Subcutaneous abdominal adipose tissue (tissue), 5 donors: ENCODE measurements around the gene RIN3.

Experiments
- H3K27ac ChIP-seq: one replicate; pipeline ENCODE4 v1.7.0; 2013; ENCODE audit warnings: low read depth, mild to moderate bottlenecking, inconsistent platforms, low read length, moderate library complexity
- H3K27me3 ChIP-seq, 5 donors: one replicate each; pipeline ENCODE4 v1.7.0; 2013; ENCODE audit warnings: low read length in 5 of 5, inconsistent platforms in 1 of 5; ENCODE audit not compliant: control insufficient read depth in 5 of 5, insufficient read depth in 4 of 5
- H3K36me3 ChIP-seq, 5 donors: one replicate each; pipeline ENCODE4 v1.7.0; 2013; ENCODE audit warnings: low read length in 5 of 5; ENCODE audit not compliant: control insufficient read depth in 5 of 5, insufficient read depth in 5 of 5
- H3K4me1 ChIP-seq, 5 donors: one replicate each; pipeline ENCODE4 v1.7.0; 2013; ENCODE audit warnings: low read length in 5 of 5, mild to moderate bottlenecking in 3 of 5, moderate library complexity in 1 of 5; ENCODE audit not compliant: control insufficient read depth in 5 of 5, insufficient read depth in 5 of 5
- H3K4me3 ChIP-seq, 5 donors: one replicate each; pipeline ENCODE4 v1.7.0; 2013; ENCODE audit warnings: low read length in 5 of 5, low read depth in 1 of 5
- H3K9ac ChIP-seq, 5 donors: one replicate each; pipeline ENCODE4 v1.7.0; 2013; ENCODE audit warnings: low read length in 5 of 5, mild to moderate bottlenecking in 4 of 5, moderate library complexity in 3 of 5
- H3K9me3 ChIP-seq, 5 donors: one replicate each; pipeline ENCODE4 v1.7.0; 2013; ENCODE audit warnings: low read length in 5 of 5; ENCODE audit not compliant: control insufficient read depth in 5 of 5
- donor health status: healthy.
- donor health status: healthy.
- donor health status: healthy.
- donor health status: healthy.
- donor health status: healthy.

RIN3 gene

GRCh38 chr14:92590176-92590575, 76.6 kb downstream of the RIN3 start:
- H3K36me3 ChIP-seq = peaks cover 0 to 6% (median 0%) of the 10 kb centered on the region in 5 donors
- no peak overlapping the region for H3K9ac ChIP-seq
- H3K4me1 ChIP-seq = peaks cover 0 to 22% (median 6%) of the 10 kb centered on the region in 5 donors
- no peaks in the 10 kb centered on the region for H3K9me3 ChIP-seq
- H3K27me3 ChIP-seq = no peaks in the 10 kb centered on the region
- no peak overlapping the region for H3K27ac ChIP-seq
- H3K4me3 ChIP-seq = no peak overlapping the region

- H3K27me3 ChIP-seq = no peaks in the 10 kb centered on the region
- H3K9me3 ChIP-seq = no peaks in the 10 kb centered on the region
Measured at GRCh38 chr14:92590941-92591340, 77.4 kb downstream of the RIN3 start.

GRCh38 chr14:92591346-92591745, 77.8 kb downstream of the RIN3 start:
- Histone ChIP-seq H3K27ac (no peak overlapping the region), H3K9me3 (no peaks in the 10 kb centered on the region), H3K36me3 (peaks cover 0 to 10% (median 0%) of the 10 kb centered on the region in 5 donors), H3K27me3 (no peaks in the 10 kb centered on the region), H3K4me3 (no peak overlapping the region), H3K4me1 (peaks cover 0 to 13% (median 0%) of the 10 kb centered on the region in 5 donors), H3K9ac (no peak overlapping the region)

More at GRCh38 chr14:92590941-92591340, 77.4 kb downstream of the RIN3 start:
- Histone ChIP-seq H3K4me3 (no peak overlapping the region), H3K36me3 (peaks cover 0 to 6% (median 0%) of the 10 kb centered on the region in 5 donors), H3K27ac (no peak overlapping the region), H3K9ac (no peak overlapping the region), H3K4me1 (peaks cover 0 to 15% (median 2%) of the 10 kb centered on the region in 5 donors)

- no peak overlapping the region for H3K27ac ChIP-seq
- H3K36me3 ChIP-seq = peaks cover 0 to 4% (median 0%) of the 10 kb centered on the region in 5 donors
- H3K9ac ChIP-seq = no peak overlapping the region
- no peak overlapping the region for H3K4me3 ChIP-seq
- H3K4me1 ChIP-seq = peaks cover 0 to 15% (median 3%) of the 10 kb centered on the region in 5 donors
- no peaks in the 10 kb centered on the region for H3K27me3 ChIP-seq
- peaks cover 0 to 3% (median 0%) of the 10 kb centered on the region in 5 donors for H3K9me3 ChIP-seq
Measured at GRCh38 chr14:92595267-92595666, 81.7 kb downstream of the RIN3 start.

- H3K9ac ChIP-seq = no peak overlapping the region
- no peak overlapping the region for H3K27ac ChIP-seq
- H3K27me3 ChIP-seq = no peaks in the 10 kb centered on the region
- no peak overlapping the region for H3K4me3 ChIP-seq
- peaks cover 0 to 16% (median 3%) of the 10 kb centered on the region in 5 donors for H3K4me1 ChIP-seq
- H3K9me3 ChIP-seq = peaks cover 0 to 3% (median 0%) of the 10 kb centered on the region in 5 donors
- H3K36me3 ChIP-seq = peaks cover 0 to 4% (median 0%) of the 10 kb centered on the region in 5 donors
Measured at GRCh38 chr14:92596331-92596907, 82.8 kb downstream of the RIN3 start.

- Histone ChIP-seq H3K36me3 (peaks cover 0 to 9% (median 0%) of the 10 kb centered on the region in 5 donors), H3K9ac (no peak overlapping the region), H3K9me3 (peaks cover 0 to 3% (median 0%) of the 10 kb centered on the region in 5 donors), H3K27me3 (no peaks in the 10 kb centered on the region), H3K4me3 (no peak overlapping the region), H3K4me1 (peaks cover 0 to 16% (median 3%) of the 10 kb centered on the region in 5 donors), H3K27ac (no peak overlapping the region)
Measured at GRCh38 chr14:92597906-92598905, 84.6 kb downstream of the RIN3 start.

GRCh38 chr14:92599811-92600210, 86.2 kb downstream of the RIN3 start:
- peaks cover 0 to 16% (median 3%) of the 10 kb centered on the region in 5 donors for H3K4me1 ChIP-seq
- H3K27me3 ChIP-seq = no peaks in the 10 kb centered on the region
- peaks cover 0 to 3% (median 0%) of the 10 kb centered on the region in 5 donors for H3K9me3 ChIP-seq
- H3K36me3 ChIP-seq = peaks cover 0 to 9% (median 0%) of the 10 kb centered on the region in 5 donors
- H3K27ac ChIP-seq = no peak overlapping the region
- no peak overlapping the region for H3K9ac ChIP-seq
- no peak overlapping the region for H3K4me3 ChIP-seq

- peaks cover 0 to 16% (median 3%) of the 10 kb centered on the region in 5 donors for H3K4me1 ChIP-seq
- no peaks in the 10 kb centered on the region for H3K27me3 ChIP-seq
- no peak overlapping the region for H3K27ac ChIP-seq
Measured at GRCh38 chr14:92600318-92601053, 86.9 kb downstream of the RIN3 start.

GRCh38 chr14:92601131-92601710, 87.6 kb downstream of the RIN3 start:
- H3K27ac ChIP-seq = no peak overlapping the region
- H3K27me3 ChIP-seq = no peaks in the 10 kb centered on the region
- peaks cover 0 to 6% (median 0%) of the 10 kb centered on the region in 5 donors for H3K36me3 ChIP-seq
- peaks cover 0 to 3% (median 0%) of the 10 kb centered on the region in 5 donors for H3K9me3 ChIP-seq
- no peak overlapping the region for H3K9ac ChIP-seq
- H3K4me3 ChIP-seq = no peak overlapping the region
- H3K4me1 ChIP-seq = peaks cover 0 to 16% (median 3%) of the 10 kb centered on the region in 5 donors

More at GRCh38 chr14:92600318-92601053, 86.9 kb downstream of the RIN3 start:
- peaks cover 0 to 9% (median 0%) of the 10 kb centered on the region in 5 donors for H3K36me3 ChIP-seq
- H3K9ac ChIP-seq = no peak overlapping the region
- H3K9me3 ChIP-seq = peaks cover 0 to 3% (median 0%) of the 10 kb centered on the region in 5 donors
- no peak overlapping the region for H3K4me3 ChIP-seq
